Mucosa of stomach (tissue), 1 donor: ENCODE measurements around the gene MRFAP1.
"Not testable (repeated sequence)": the region's sequence is repeated elsewhere in the genome, so short reads cannot be mapped to it uniquely, and the experiment has no call there.

Experiments
- H3K27me3 ChIP-seq: one replicate; pipeline ENCODE4 v1.7.0; 2013; ENCODE audit warnings: mild to moderate bottlenecking, low read length; ENCODE audit not compliant: control insufficient read depth, insufficient read depth
- H3K36me3 ChIP-seq: one replicate; pipeline ENCODE4 v1.7.0; 2013; ENCODE audit warnings: low read length; ENCODE audit not compliant: control insufficient read depth, insufficient read depth
- H3K4me1 ChIP-seq: one replicate; pipeline ENCODE4 v1.7.0; 2013; ENCODE audit warnings: mild to moderate bottlenecking, low read length; ENCODE audit not compliant: control insufficient read depth, insufficient read depth
- H3K4me3 ChIP-seq: one replicate; pipeline ENCODE4 v1.7.0; 2013; ENCODE audit warnings: low read length
- H3K9ac ChIP-seq: one replicate; pipeline ENCODE4 v1.7.0; 2013; ENCODE audit warnings: mild to moderate bottlenecking, low read length, moderate library complexity
- H3K9me3 ChIP-seq: one replicate; pipeline ENCODE4 v1.7.0; 2013; ENCODE audit warnings: mild to moderate bottlenecking, low read length, moderate library complexity; ENCODE audit not compliant: control insufficient read depth
- donor health status: Pancreatic carcinoma.

MRFAP1 gene

DNA sequence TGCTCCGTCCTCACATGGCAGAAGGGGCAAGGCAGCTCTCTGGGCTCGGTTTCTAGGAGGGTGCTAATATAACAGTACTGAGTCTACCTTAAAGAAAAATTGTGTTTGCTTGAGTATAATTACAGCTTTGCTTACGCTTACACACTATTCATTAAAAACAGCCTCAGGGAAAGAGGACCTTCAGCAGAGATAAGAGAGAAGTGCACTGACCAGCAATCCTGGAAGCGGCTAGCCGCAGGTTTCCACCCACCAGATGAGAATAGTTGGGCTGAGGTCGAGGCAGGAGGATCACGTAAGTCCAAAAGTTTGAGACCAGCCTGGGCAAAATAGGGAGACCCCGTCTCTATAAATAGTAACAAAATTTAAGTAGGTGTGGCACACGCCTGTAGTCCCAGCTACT, 15.2 kb upstream of the MRFAP1 start:
- H3K4me3 ChIP-seq, result no peak overlapping the region
- H3K27me3 ChIP-seq, result no peaks in the 10 kb centered on the region
- H3K36me3 ChIP-seq, result no peaks in the 10 kb centered on the region
- no peaks in the 10 kb centered on the region for H3K4me1 ChIP-seq
- H3K9me3 ChIP-seq, result no peaks in the 10 kb centered on the region
- no peak overlapping the region for H3K9ac ChIP-seq

- no peaks in the 10 kb centered on the region for H3K36me3 ChIP-seq
- H3K4me3 ChIP-seq, result no peak overlapping the region
- H3K27me3 ChIP-seq, result no peaks in the 10 kb centered on the region
- no peak overlapping the region for H3K9ac ChIP-seq
- H3K9me3 ChIP-seq, result no peaks in the 10 kb centered on the region
- H3K4me1 ChIP-seq, result no peaks in the 10 kb centered on the region
Observed at GRCh38 chr4:6626066-6626465, 14.4 kb upstream of the MRFAP1 start.

DNA sequence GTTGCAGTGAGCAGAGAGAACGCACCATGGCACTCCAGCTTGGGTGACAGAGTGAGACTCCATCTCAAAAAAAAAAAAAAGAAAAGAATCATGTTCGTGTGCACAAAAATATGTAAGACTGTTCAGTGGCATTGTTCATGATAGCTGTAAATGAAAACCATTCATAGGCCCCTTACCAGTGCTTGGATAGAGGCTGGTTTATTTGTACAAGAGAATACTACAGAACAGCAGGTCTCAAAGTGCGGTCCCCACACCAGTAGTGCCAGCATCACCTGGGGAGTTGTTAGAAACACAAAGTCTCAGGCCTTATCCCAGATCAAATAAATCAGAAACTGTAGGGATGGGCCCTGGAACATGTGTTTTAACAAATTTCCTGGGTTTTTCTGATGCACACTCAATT, 12.7 kb upstream of the MRFAP1 start:
- Histone ChIP-seq H3K4me3 (no peak overlapping the region), H3K4me1 (no peaks in the 10 kb centered on the region), H3K27me3 (no peaks in the 10 kb centered on the region), H3K36me3 (no peaks in the 10 kb centered on the region), H3K9ac (no peak overlapping the region), H3K9me3 (no peaks in the 10 kb centered on the region)

- H3K9ac ChIP-seq, H3K36me3 ChIP-seq, H3K9me3 ChIP-seq, H3K27me3 ChIP-seq, H3K4me1 ChIP-seq, H3K4me3 ChIP-seq: not testable (repeated sequence)
Observed at GRCh38 chr4:6628484-6628883, 12.0 kb upstream of the MRFAP1 start.

DNA sequence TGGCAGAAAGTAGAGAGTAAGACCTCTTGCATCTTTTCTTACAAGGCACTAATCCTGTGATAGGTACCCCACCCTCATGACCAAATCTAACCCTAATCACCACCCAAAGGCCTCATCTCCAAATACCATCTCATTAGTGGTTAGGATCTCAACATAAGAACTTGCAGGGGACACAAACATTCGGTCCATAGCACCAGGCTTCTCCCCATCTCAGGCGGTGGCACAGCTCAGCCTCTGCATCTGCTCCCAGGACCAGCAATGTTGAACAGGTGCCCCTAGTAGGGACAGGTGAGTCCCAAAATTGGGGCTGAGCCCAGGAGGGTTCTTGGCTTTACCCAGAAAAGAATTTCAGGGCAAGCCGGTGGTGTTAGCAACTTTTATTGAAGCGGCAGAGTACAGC, 8.4 kb upstream of the MRFAP1 start:
- H3K4me1 ChIP-seq, result no peaks in the 10 kb centered on the region
- no peak overlapping the region for H3K4me3 ChIP-seq
- H3K9me3 ChIP-seq, result no peaks in the 10 kb centered on the region
- no peaks in the 10 kb centered on the region for H3K36me3 ChIP-seq
- H3K9ac ChIP-seq, result no peak overlapping the region
- H3K27me3 ChIP-seq, result no peaks in the 10 kb centered on the region

DNA sequence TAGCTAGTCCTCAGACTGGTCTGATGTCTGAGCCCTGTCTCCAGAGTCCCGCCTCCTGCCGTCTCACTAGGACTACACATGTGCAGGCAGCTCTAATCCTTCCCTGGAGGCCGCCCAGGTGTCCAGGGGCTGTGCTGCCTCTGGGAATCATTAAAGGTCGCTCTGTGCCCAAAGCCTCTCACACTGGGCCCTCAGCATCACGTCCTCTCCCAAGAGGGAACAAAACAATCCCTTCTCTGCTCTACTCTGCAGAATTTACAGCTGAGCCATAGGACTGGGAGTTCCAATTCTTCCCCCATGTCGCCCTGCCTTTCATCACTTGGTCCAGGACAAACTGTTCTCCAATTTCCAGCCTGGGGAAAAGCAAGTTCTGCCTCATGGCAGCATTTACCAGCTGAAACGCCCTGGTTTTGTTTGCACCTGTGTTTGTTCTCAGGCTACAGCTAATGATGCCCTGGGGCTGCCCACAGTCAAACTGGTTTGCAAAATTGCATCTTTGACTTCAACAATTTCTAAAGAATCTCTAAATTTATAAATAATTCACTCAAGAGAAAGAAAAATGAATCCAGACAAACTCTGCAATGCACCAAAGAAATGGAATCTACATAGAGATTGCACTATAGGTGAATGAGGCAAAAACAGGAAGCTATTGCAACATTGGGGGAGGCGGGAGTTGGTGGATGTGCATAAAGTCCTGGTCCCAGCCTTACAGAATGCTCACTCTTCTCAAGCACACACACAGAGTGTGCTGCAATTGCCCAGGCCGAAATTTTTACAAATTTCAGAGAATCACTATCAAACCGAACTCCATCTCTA, 7.2 kb upstream of the MRFAP1 start:
- no peak overlapping the region for H3K9ac ChIP-seq
- H3K4me1 ChIP-seq, result no peaks in the 10 kb centered on the region
- H3K4me3 ChIP-seq, result no peak overlapping the region
- H3K27me3 ChIP-seq, result no peaks in the 10 kb centered on the region
- H3K36me3 ChIP-seq, result no peaks in the 10 kb centered on the region
- H3K9me3 ChIP-seq, result no peaks in the 10 kb centered on the region

DNA sequence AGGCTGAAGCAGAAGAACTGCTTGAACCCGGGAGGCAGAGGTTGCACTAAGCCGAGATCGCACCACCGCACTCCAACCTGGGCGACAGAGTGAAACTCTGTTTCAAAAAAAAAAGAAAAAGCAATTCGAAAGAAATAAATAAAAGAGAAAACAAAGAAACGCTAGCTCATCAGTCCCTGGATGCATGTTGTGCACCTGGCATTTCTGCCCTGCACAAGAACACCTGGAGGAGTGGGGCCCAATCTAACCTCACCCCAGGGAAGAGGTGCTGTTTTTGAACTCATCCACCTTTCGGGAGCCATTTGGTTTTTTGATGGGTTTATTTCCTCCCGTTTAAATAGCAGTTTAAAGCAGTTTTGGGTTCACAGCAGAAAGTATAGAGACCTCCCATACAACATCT, 5.7 kb upstream of the MRFAP1 start:
- no peak overlapping the region for H3K9ac ChIP-seq
- H3K4me1 ChIP-seq, result no peaks in the 10 kb centered on the region
- no peaks in the 10 kb centered on the region for H3K36me3 ChIP-seq
- H3K27me3 ChIP-seq, result no peaks in the 10 kb centered on the region
- no peak overlapping the region for H3K4me3 ChIP-seq
- no peaks in the 10 kb centered on the region for H3K9me3 ChIP-seq

GRCh38 chr4:6639137-6639680, 1.3 kb upstream of the MRFAP1 start:
- no peaks in the 10 kb centered on the region for H3K9me3 ChIP-seq
- H3K36me3 ChIP-seq, result peaks cover 11% of the 10 kb centered on the region
- H3K27me3 ChIP-seq, result no peaks in the 10 kb centered on the region
- no peak overlapping the region for H3K9ac ChIP-seq
- peaks cover 9% of the 10 kb centered on the region for H3K4me1 ChIP-seq
- no peak overlapping the region for H3K4me3 ChIP-seq

GRCh38 chr4:6641164-6641970, 882 bp downstream of the MRFAP1 start:
- Histone ChIP-seq H3K4me1 (peaks cover 9% of the 10 kb centered on the region), H3K9ac (peak overlapping the region; percentile 96), H3K27me3 (no peaks in the 10 kb centered on the region), H3K9me3 (no peaks in the 10 kb centered on the region), H3K4me3 (peak overlapping the region; percentile 97), H3K36me3 (peaks cover 11% of the 10 kb centered on the region)

DNA sequence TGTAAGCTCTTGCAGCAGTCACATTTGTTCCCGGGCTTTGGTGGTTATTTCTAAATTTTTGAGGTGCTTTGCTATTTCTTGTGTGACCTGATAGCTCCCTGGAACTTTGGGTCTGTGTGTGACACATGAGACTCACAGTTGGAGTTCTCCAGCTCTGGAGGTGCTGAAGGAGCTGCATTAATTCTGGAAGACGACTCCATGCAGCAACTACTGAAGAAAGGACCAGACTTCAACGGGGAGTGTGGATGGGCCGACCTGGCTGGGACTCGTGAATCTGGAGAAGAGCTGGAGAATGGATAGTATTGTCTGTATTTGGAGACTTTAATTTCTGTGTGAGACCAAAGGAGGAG, 1.5 kb downstream of the MRFAP1 start:
- H3K27me3 ChIP-seq, result no peaks in the 10 kb centered on the region
- peak overlapping the region; percentile 97 for H3K4me3 ChIP-seq
- H3K9ac ChIP-seq, result peak overlapping the region; percentile 96
- H3K4me1 ChIP-seq, result peaks cover 9% of the 10 kb centered on the region
- H3K9me3 ChIP-seq, result no peaks in the 10 kb centered on the region
- peaks cover 11% of the 10 kb centered on the region for H3K36me3 ChIP-seq

DNA sequence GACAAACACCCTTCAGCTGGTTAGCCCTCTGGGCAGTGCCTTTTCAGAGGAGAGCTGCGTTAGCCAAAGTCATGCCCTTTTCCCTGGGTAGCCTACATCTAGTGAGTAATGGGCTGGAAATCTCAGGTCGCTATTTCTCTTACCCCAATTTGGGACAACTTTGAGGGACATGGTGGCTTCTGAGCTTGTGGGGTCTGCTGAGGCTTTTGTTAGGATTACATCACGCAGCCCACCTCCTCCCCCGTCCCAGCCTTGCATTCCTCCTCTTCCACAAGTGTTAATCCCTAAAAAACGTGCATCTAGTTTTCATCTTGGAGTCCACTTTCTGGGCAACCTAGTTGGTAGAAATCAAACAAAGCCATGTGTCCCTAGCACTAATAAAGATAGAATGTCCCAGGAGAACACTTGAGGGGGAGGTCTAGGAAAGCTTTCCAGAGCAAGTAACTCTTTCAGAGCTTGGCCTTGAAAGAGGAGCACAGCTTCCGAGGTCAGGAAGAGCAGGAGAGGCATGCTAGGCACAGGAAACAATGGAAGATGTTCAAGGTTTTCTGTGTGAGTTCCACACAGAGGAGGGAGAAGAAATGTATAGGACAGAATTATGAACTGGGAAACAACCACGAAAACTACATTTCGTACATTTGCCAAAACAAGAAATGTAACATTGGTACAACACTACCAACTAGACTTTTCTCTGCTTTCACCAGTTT, 2.8 kb downstream of the MRFAP1 start:
- H3K9ac ChIP-seq, result no peak overlapping the region
- peaks cover 9% of the 10 kb centered on the region for H3K4me1 ChIP-seq
- no peaks in the 10 kb centered on the region for H3K27me3 ChIP-seq
- H3K9me3 ChIP-seq, result no peaks in the 10 kb centered on the region
- peaks cover 11% of the 10 kb centered on the region for H3K36me3 ChIP-seq
- H3K4me3 ChIP-seq, result no peak overlapping the region
